Astrocyte (in vitro differentiated cells and primary cell): ENCODE measurements around the gene GPD2.

ENCODE experiments used
- CTCF ChIP-seq: IDR thresholded peaks from 2 replicates; pipeline ENCODE4 v1.5.1; 2011; ENCODE audit warnings: low read depth, mild to moderate bottlenecking, inconsistent platforms, low read length, moderate library complexity; ENCODE audit not compliant: insufficient read depth
- EZH2 ChIP-seq: IDR thresholded peaks from 2 replicates; pipeline ENCODE4 v1.6.1; 2012; ENCODE audit warnings: mild to moderate bottlenecking, low read length, inconsistent platforms; ENCODE audit not compliant: insufficient read depth

- no peak for TF ChIP-seq CTCF
- TF ChIP-seq EZH2 = no peak
Measured at GRCh38 chr2:156600196-156600595, 164.0 kb downstream of the GPD2 start.
